ENCODE measurements around the gene RARB. TPM values are rescaled to one million over a fixed set of nuclear protein-coding genes. Genes with fewer than 3 reads are reported as not detected.

Gene RARB
- total RNA-seq = not detected

- H3K4me1 Mint-ChIP-seq = no peaks in the 10 kb centered on the region
- CTCF ChIA-PET = no interaction called here
- H3K27me3 Mint-ChIP-seq = peaks cover 40% of the 10 kb centered on the region
Measured at GRCh38 chr3:25427942-25428788, at the start of gene RARB. Gene RARB, plus strand, starts transcription at chr3:25428263. Its CDS starts 469 bp downstream, at chr3:25428732.

GRCh38 chr3:25378786-25379311 lies 49.2 kb upstream of the RARB start:
- POLR2A ChIA-PET = no interaction called here
- H3K9me3 Mint-ChIP-seq = no peaks in the 10 kb centered on the region
- H3K36me3 Mint-ChIP-seq (ENCODE audit: low read depth) = no peaks in the 10 kb centered on the region
- no peaks in the 10 kb centered on the region for H3K27me3 Mint-ChIP-seq
- no peak overlapping the region for H3K27ac Mint-ChIP-seq
- CTCF ChIA-PET = no interaction called here
- H3K4me3 Mint-ChIP-seq = no peak overlapping the region
- no peaks in the 10 kb centered on the region for H3K4me1 Mint-ChIP-seq
- no peak for DNase-seq

More at GRCh38 chr3:25427942-25428788, at the start of gene RARB:
- Mint-ChIP-seq H3K9me3 (no peaks in the 10 kb centered on the region), H3K27ac (no peak within 1 kb of the TSS), H3K4me3 (peak within 1 kb of the TSS; percentile 21), H3K36me3 (ENCODE audit: low read depth) (no peaks in the 10 kb centered on the region)
- POLR2A ChIA-PET = no interaction called here
- no peak for DNase-seq

DNA sequence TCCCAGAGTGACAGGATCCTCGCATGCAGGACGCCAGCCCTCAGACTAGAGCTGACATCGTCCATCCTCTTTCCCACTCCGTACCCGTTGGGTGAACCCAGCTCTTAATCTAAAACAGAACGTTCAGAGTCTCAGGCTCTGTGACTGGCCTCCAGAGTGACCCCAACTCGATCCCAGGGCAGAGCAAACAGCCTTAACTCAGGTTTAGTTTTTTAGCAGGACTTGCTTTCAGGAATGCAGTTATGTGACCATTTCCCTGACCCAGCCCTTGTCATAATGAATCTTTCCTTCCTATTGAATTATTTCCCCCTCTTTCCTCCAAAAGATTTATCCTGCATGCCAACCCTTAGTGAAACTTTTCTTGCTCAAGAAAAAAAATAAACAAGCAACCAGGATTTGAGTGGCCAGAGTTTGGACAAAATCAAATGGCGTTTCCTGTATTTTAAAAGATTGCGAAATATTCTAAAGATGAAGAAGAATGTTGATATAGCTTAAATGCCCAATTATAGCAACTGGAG lies 47.8 kb upstream of the RARB start:
- no peaks in the 10 kb centered on the region for H3K27me3 Mint-ChIP-seq
- H3K4me3 Mint-ChIP-seq = no peak overlapping the region
- no peaks in the 10 kb centered on the region for H3K36me3 Mint-ChIP-seq (ENCODE audit: low read depth)
- no peaks in the 10 kb centered on the region for H3K4me1 Mint-ChIP-seq
- H3K9me3 Mint-ChIP-seq = no peaks in the 10 kb centered on the region
- POLR2A ChIA-PET = no interaction called here
- no peak overlapping the region for H3K27ac Mint-ChIP-seq
- no peak for DNase-seq
- CTCF ChIA-PET = no interaction called here

- CTCF ChIA-PET = no interaction called here
Measured at GRCh38 chr3:25381083-25381482, 47.0 kb upstream of the RARB start.

GRCh38 chr3:25384471-25384870 lies 43.6 kb upstream of the RARB start:
- Mint-ChIP-seq H3K36me3 (ENCODE audit: low read depth) (no peaks in the 10 kb centered on the region), H3K27me3 (no peaks in the 10 kb centered on the region), H3K27ac (no peak overlapping the region), H3K4me1 (no peaks in the 10 kb centered on the region), H3K9me3 (no peaks in the 10 kb centered on the region), H3K4me3 (no peak overlapping the region)
- ChIA-PET POLR2A (no interaction called here), CTCF (no interaction called here)
- no peak for DNase-seq

More at GRCh38 chr3:25381083-25381482, 47.0 kb upstream of the RARB start:
- H3K36me3 Mint-ChIP-seq (ENCODE audit: low read depth) = no peaks in the 10 kb centered on the region
- H3K27ac Mint-ChIP-seq = no peak overlapping the region
- no peaks in the 10 kb centered on the region for H3K27me3 Mint-ChIP-seq
- no peak for DNase-seq
- H3K4me1 Mint-ChIP-seq = no peaks in the 10 kb centered on the region
- no peaks in the 10 kb centered on the region for H3K9me3 Mint-ChIP-seq
- POLR2A ChIA-PET = no interaction called here
- H3K4me3 Mint-ChIP-seq = no peak overlapping the region

GRCh38 chr3:25385807-25386460 lies 42.1 kb upstream of the RARB start:
- H3K27ac Mint-ChIP-seq = no peak overlapping the region
- POLR2A ChIA-PET = no interaction called here
- H3K36me3 Mint-ChIP-seq (ENCODE audit: low read depth) = no peaks in the 10 kb centered on the region
- no peaks in the 10 kb centered on the region for H3K4me1 Mint-ChIP-seq
- H3K9me3 Mint-ChIP-seq = no peaks in the 10 kb centered on the region
- DNase-seq = no peak
- no peak overlapping the region for H3K4me3 Mint-ChIP-seq
- H3K27me3 Mint-ChIP-seq = no peaks in the 10 kb centered on the region
- CTCF ChIA-PET = no interaction called here

DNA sequence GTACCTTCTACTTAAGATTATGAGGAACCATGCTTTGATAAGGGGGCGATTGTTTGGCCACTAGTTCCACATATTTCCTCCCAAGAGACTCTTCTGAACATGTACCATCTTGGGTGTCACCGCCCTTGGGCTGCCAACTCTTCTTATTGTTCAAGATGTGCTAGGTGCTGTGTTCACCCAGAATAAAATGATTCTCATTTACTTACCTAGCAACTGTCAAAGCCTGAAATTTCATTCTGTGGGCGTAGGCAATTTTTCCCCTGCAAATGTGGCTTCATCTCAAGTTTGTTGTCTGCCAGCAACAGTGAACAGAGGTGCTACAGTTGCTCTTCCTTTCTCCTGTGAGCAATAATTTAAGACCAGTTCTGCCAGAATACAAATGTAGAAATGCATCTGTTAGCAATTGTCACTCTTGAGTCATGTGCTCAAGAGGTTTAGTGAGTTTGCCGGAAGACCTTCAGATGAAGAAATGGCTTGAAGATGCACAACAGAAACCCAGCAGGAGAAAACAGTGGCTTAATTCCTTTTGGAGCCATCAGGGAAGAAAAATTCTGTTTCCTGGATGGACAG lies 41.3 kb upstream of the RARB start:
- Mint-ChIP-seq H3K36me3 (ENCODE audit: low read depth) (no peaks in the 10 kb centered on the region), H3K27me3 (no peaks in the 10 kb centered on the region), H3K27ac (no peak overlapping the region), H3K4me3 (no peak overlapping the region), H3K9me3 (no peaks in the 10 kb centered on the region), H3K4me1 (no peaks in the 10 kb centered on the region)
- ChIA-PET CTCF (no interaction called here), POLR2A (no interaction called here)
- DNase-seq = no peak

- ChIA-PET CTCF (no interaction called here), POLR2A (no interaction called here)
- Mint-ChIP-seq H3K27ac (no peak overlapping the region), H3K36me3 (ENCODE audit: low read depth) (no peaks in the 10 kb centered on the region), H3K4me1 (no peaks in the 10 kb centered on the region), H3K9me3 (no peaks in the 10 kb centered on the region), H3K4me3 (no peak overlapping the region), H3K27me3 (no peaks in the 10 kb centered on the region)
- no peak for DNase-seq
Measured at GRCh38 chr3:25390605-25391004, 37.5 kb upstream of the RARB start.

DNA sequence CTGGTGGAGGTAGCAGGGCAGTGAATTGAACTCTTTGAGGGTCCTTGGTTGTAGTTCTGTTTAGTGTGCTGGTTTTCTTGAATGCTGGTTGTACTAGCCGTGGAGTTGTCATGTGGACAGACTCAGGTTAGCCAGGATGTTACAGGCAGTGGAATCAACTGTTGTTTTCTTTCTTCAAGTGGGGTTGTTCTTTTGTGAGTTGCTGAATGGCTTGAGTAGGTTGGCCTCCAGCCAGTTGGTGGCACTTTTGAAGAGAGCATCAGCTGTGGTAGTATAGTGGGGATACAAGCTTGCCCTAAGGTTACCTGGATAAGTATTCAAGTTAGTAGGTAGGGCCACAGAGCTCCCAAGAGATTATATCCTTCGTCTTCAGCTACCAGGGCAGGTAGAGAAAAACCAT lies 31.8 kb upstream of the RARB start:
- no peak for DNase-seq
- Mint-ChIP-seq H3K9me3 (no peaks in the 10 kb centered on the region), H3K27ac (no peak overlapping the region), H3K4me3 (no peak overlapping the region), H3K4me1 (no peaks in the 10 kb centered on the region), H3K27me3 (no peaks in the 10 kb centered on the region), H3K36me3 (ENCODE audit: low read depth) (no peaks in the 10 kb centered on the region)
- CTCF ChIA-PET = no interaction called here
- POLR2A ChIA-PET = no interaction called here

GRCh38 chr3:25396686-25397085 lies 31.4 kb upstream of the RARB start:
- DNase-seq = no peak
- Mint-ChIP-seq H3K4me3 (no peak overlapping the region), H3K36me3 (ENCODE audit: low read depth) (no peaks in the 10 kb centered on the region), H3K27ac (no peak overlapping the region), H3K27me3 (no peaks in the 10 kb centered on the region), H3K4me1 (no peaks in the 10 kb centered on the region), H3K9me3 (no peaks in the 10 kb centered on the region)
- ChIA-PET CTCF (no interaction called here), POLR2A (no interaction called here)

DNA sequence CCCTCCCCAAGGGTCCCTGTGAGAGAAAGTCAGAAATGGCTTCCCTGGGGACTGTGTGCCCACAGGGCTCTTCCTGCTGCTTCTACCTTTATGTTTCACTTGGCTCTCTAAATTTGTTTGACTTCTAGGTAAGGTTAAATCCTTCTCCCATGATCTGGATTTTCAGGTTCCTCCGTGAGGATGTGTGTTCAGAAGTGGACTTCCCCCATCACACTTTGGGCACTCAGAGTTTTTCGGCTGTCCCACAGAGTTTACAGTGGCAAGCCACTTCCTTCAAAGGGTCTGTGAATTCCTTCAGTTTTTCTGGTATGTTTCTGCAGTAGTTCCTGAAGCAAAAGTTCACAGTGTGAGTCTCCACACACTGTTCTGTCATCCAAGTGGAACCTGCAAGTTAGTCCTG lies 30.9 kb upstream of the RARB start:
- Mint-ChIP-seq H3K4me3 (no peak overlapping the region), H3K27ac (no peak overlapping the region), H3K9me3 (no peaks in the 10 kb centered on the region), H3K27me3 (no peaks in the 10 kb centered on the region), H3K4me1 (no peaks in the 10 kb centered on the region), H3K36me3 (ENCODE audit: low read depth) (no peaks in the 10 kb centered on the region)
- DNase-seq = no peak
- CTCF ChIA-PET = no interaction called here
- POLR2A ChIA-PET = no interaction called here

DNA sequence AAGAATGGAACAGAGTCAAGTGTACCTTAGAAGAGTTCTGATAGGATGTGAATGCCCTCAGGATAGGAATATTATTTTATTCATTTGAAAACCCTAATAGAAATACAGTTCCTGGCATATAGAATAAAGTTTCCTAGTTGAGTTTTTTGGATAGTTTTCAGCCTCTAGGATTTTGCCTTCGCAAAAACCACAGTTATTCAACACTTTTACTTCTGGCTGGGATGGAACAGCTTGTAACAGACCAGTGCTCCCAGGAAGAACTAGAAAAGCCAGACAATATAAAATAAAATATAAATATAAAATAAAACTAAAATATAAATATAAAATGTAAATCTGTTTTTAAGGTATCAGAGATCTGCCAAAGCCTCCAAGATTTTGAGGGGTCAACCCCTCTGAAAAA lies 27.5 kb upstream of the RARB start:
- DNase-seq = no peak
- ChIA-PET CTCF (no interaction called here), POLR2A (no interaction called here)
- Mint-ChIP-seq H3K27me3 (no peaks in the 10 kb centered on the region), H3K4me3 (no peak overlapping the region), H3K4me1 (no peaks in the 10 kb centered on the region), H3K36me3 (ENCODE audit: low read depth) (no peaks in the 10 kb centered on the region), H3K27ac (no peak overlapping the region), H3K9me3 (no peaks in the 10 kb centered on the region)

DNA sequence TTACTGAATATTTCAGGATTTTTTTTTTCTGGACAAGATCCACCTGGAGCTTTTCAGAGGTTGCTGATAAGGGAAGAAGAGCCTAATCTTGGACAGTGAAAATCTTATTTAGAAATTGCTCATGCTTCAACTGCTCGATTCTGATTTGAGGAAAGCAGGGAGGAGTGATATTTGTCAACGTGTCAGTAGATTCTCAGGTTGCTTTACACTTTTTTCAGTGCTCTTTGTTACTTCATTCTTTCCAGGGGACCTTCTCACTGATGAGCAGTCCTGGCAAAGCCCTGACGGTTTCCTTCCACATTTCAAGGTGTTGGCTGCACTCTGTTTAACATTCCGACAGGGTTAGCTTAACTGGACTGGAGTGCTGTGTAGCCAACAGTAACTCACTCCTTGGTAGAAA lies 24.1 kb upstream of the RARB start:
- Mint-ChIP-seq H3K4me1 (no peaks in the 10 kb centered on the region), H3K27ac (no peak overlapping the region), H3K4me3 (no peak overlapping the region), H3K9me3 (peaks cover 2% of the 10 kb centered on the region), H3K36me3 (ENCODE audit: low read depth) (no peaks in the 10 kb centered on the region), H3K27me3 (no peaks in the 10 kb centered on the region)
- POLR2A ChIA-PET = no interaction called here
- CTCF ChIA-PET = no interaction called here
- DNase-seq = no peak
